GM19438 (cell line): ENCODE data around the gene CEP55.

Experiments
- ATAC-seq: cut with Tn5 transposase; IDR thresholded peaks from one replicate; pipeline ENCODE4 v1.9.1; 2021; ENCODE audit warnings: low read depth; ENCODE audit not compliant: unreplicated experiment

CEP55 gene

DNA sequence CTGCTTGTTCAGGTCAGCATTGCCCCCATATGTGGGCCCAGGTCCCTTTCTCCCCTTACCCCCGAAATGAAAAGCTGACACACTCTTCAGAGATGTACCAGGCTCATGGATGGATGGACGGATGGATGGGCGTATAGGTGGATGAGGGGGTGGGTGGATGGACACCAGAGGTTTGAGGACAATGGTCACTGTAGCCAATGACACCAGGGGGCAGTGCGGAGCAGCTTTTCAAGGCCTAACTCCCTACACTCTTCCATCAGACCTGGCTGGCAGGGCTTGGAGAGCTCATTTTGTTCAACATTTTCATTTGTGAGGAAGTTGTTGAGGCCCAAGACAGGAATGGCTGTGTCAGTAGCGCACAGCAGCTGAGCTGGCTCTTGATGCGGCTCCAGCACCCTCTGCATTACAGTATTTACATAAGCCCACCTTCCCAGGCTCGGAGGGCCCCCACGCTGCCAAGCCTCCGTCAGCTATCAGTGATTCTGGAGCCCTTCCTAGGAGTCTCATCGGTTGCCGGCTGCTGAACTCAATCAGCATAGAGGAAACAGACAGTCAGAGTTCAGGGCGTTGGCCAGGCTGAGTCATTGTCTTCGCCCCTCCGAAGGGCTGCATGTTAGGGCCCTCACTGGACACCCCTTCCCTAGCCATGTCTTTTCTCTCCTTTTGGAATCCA, 58.5 kb downstream of the CEP55 start:
- ATAC-seq = no peak

DNA sequence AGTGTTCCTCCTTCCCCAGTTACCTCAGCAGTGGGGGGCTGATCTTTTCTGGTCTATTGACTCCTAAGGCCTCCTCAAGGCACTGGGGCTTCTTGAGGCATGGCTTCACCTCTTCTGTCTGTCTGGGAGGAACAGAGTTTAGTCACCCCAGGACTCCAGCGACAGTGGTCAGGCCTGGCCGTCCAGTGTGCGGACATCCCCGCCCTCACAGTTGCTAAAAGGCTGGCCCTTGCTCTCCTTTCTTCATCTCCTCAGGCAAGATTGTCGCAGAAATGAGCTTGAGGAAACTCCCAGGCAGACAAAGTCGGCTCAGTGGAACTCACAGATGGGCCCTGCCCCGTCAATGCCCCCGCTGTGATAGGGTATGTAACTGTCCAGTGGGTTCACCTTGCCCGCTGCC, 63.1 kb downstream of the CEP55 start:
- no peak for ATAC-seq

DNA sequence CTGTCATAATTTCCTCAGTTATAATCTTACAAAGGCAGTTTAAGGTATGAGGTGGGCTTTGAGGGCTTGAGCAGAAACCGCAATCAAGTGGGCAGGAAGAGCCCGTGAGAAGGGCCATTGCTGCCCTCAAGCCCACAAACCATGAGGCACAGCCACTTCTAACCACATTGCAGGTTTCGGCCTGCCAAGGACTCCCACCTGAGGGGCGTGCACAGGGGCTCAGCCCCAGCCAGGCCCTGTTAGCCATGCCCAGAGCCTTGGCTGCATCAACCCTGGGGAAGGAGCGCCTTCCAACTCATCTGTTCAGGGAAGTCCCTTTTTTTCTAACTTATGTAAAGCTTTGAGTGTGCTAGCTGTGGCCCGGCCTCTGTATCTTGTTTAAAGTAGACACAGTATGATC, 64.1 kb downstream of the CEP55 start:
- no peak for ATAC-seq

GRCh38 chr10:93565446-93565845, 69.0 kb downstream of the CEP55 start:
- ATAC-seq = no peak

DNA sequence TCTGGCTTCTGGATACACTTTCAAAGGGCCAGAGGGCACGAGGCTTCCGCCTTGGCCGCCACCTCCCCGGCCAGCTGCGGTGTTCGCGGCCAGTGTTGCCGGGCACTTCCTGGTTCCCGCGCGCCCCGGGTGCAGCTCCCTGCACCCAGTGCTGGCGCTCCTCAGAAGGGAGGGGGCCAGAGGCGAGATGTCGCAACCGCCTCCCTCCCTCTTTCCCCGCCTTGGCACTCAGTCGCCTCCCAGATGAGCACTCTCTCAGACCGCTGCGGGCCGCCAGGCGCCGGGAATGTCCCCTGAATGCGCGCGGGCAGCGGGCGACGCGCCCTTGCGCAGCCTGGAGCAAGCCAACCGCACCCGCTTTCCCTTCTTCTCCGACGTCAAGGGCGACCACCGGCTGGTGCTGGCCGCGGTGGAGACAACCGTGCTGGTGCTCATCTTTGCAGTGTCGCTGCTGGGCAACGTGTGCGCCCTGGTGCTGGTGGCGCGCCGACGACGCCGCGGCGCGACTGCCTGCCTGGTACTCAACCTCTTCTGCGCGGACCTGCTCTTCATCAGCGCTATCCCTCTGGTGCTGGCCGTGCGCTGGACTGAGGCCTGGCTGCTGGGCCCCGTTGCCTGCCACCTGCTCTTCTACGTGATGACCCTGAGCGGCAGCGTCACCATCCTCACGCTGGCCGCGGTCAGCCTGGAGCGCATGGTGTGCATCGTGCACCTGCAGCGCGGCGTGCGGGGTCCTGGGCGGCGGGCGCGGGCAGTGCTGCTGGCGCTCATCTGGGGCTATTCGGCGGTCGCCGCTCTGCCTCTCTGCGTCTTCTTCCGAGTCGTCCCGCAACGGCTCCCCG, 70.2 kb downstream of the CEP55 start, which contains the start of gene FFAR4:
Gene FFAR4, plus strand, starts transcription at position 231 of the 842 bp plus-strand sequence. Its CDS starts 56 bp downstream, at position 287.
- ATAC-seq = no peak

GRCh38 chr10:93567277-93568104, 71.1 kb downstream of the CEP55 start:
- ATAC-seq = no peak

DNA sequence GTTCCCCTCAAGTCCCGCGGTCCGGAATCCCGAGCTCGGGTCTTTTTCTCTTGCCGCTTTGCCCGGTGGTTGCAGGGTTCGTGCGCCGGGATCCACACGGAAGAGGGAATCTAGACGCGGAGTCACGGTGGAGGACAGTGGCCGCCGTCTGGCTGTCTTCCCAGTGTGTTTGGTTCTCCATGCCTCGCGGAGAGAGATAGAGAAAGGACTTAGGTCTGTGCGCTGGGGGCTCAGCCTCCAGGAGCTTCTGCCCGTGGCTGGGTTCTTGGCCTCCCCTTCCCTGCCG, 71.6 kb downstream of the CEP55 start:
- no peak for ATAC-seq

DNA sequence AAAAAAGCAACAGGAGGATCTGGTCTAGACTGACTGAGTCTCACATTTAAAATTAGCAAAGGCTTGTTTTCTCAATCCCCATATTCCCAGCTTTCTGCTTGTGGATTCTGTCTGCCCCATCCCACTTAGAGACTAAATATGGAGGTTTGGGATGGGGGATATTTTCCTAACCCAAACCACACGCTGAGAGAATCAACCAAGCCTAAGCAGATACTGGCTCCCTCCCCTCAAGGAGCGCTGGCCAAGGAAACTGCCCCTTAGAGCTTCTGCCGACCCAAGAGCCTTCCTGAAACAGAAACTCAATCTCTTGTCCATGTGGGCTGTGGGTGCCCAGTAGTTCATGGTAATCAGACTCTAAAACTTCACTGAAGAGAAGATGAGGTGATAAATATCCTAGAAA, 74.0 kb downstream of the CEP55 start:
- ATAC-seq = no peak

- no peak for ATAC-seq
Measured at GRCh38 chr10:93572606-93573005, 76.2 kb downstream of the CEP55 start.

- ATAC-seq = no peak
Measured at GRCh38 chr10:93573051-93573909, 76.9 kb downstream of the CEP55 start.

DNA sequence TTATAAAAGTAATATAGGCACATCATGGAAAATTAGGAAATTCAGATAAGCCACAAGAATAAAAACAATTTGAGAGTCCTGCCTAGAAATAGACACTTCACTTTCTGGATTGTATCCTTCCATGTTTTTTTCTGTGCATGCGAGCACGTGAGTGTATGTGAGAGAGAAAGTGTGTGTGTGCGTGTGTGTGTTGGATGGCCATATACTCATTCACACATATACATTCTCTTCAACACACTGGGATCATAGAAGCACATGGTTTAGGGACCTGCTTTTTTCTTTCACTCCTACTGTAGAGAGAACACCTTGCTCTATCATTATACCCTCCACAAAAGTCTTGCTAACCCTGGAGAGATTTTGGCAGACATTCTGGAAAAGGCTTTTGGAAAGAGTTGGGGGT, 77.5 kb downstream of the CEP55 start:
- no peak for ATAC-seq

DNA sequence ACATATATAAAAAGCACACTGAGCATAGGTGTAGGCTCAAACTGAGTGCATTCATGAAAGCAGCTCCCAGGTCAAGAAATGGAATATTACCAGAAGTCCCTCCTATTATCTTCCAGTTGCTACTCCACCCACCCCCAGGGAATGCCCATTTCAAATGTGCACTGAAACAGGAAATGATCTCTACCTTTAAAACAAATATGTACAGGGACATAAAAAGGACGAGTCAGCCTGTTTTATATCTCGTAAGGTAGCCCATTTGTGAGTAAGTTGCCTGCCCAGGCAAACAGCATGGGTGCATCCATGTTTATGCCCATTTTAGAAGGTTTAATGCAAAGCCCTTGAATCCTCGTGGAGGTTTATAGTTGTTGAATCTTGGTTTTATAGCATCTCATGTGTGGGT, 80.5 kb downstream of the CEP55 start:
- no peak for ATAC-seq

GRCh38 chr10:93577565-93577964, 81.2 kb downstream of the CEP55 start:
- ATAC-seq = no peak
